HG03520 (cell line): ENCODE data around the gene HIC2.
"Not testable (repeated sequence)": the region's sequence is repeated elsewhere in the genome, so short reads cannot be mapped to it uniquely, and the experiment has no call there.

Source experiments
- ATAC-seq: cut with Tn5 transposase; IDR thresholded peaks from one replicate; pipeline ENCODE4 v1.9.1; 2021; ENCODE audit warnings: mild to moderate bottlenecking, moderate library complexity; ENCODE audit not compliant: unreplicated experiment

HIC2 gene

DNA sequence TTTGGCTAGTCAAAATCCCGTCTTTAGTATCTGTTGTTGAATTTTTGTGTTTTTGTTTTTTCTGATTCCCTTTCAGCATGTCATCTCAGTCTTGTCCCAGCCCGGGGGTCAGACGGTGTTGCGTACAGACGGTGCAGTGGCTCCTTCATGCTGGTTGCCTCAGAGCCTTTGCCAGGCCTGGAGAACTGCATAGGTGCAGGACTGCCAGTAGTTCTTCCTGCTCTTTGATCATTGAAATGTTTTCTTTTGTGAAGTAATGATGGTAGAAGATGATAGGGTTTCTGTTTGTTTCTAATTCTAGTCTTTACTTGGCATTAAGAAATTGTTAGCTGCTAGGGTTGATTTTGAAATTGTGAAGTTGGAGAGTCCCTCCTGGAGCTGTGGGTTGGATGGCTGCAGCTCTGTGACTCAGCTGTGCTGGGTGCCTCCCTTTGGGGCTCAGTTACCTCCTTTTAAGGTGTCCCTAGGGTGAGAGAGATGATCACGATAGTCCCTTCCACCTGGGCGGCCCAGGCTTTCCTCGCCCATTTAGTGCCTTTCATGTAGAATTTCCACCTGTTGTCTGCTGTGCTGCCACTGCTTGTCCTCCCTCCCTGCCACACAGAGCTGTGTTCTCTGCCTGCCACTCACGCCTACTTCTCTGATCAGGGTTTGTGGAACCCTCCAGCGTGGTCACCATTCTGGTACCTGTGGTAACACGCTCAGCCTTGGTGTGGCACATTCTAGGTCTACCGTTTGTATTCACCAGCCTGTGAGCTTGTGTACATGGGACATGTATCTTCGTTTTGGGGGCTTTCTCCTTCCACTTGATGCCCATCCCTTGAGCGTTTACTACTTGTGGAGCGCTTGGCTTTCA is 17.4 kb downstream of the HIC2 start:
- ATAC-seq = not testable (repeated sequence)

DNA sequence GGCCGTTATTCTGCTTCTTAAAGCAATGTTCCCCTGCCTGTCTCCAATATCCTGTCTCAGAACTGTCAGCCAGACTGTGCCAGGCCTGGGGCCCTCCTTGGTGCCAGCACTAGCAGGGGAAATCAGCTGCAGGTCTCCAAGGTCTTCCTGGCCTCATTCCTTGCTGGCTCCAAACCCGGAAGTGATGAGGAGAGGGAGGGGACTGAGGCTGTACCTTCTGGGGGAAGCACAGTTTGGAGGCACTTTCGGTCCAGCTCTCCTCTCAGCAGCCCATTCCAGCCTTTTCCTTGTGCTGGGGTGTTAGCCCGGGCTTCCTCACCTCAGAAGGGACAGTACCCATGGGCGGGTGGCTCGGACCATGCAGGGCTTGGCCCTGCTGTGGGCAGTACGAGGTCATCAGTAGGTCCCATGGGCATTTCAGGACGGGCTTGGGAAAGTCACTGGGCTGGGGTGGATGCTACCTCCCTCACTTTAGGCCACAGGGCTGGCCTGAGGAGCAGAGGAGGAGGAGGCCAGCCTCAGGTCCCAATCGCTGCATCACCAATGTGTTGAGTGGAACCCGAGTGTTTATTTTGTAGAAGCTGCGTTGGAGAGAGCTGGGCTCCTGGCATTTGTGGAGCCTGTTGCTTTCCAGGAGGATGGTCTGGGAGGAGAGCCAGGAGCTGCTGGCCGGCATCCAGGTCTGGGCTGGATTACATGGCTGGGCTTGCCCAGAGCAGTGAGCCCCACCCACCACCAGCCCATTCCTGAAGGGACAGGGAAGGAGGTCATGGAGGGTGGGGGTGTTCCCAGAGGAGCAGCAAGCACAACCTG is 19.0 kb downstream of the HIC2 start:
- not testable (repeated sequence) for ATAC-seq

DNA sequence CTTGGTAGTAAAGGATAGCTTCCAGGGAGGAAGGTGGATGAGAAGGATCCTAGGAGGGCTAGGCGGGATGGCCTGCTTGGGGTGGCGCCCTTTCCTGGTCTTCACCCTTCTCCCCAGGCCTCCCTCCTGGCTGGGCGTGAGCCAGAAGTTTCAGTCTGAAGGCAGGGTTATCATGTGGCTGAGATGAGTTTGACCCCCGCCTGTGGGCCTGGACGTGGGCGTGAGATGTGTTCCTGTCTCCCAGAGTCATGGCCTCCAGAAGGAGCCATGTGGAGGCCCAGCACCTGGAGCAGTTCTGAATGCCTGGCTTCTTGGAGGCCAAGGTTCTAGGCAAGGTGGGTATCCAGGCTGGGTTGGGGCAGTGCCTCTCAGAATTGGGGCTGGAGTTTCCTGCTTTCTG is 20.8 kb downstream of the HIC2 start:
- ATAC-seq = not testable (repeated sequence)

DNA sequence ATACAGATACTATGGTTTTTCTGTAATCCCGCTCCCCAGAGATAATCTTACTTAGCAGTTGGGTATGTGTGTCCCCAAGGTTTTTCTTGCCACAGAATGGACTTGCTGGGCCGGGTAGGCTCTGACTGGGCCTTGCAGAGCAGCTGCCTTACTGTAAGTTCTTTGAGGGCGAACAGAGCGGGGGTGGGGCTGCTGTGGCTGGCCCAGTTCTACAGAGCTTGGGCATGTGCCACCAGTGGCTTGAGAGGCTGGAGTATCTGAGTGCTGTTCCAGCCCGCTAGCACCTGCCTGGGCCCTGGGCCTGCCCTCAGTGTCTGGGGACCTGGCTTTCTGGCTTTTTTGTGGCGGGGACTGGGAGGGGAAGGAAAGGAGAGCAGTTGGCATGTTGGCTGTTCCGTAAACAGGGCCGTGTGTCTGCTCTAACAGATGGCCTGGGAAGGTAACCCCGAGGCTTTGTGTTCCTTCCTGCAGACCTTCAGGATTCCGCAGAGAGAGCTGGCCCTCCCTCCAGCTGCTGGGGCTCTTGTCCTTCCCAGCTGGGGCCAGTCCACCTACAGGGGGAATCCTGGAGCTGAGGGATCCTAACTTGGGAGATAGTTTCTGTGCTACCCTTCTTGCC is 23.0 kb downstream of the HIC2 start:
- ATAC-seq = not testable (repeated sequence)

DNA sequence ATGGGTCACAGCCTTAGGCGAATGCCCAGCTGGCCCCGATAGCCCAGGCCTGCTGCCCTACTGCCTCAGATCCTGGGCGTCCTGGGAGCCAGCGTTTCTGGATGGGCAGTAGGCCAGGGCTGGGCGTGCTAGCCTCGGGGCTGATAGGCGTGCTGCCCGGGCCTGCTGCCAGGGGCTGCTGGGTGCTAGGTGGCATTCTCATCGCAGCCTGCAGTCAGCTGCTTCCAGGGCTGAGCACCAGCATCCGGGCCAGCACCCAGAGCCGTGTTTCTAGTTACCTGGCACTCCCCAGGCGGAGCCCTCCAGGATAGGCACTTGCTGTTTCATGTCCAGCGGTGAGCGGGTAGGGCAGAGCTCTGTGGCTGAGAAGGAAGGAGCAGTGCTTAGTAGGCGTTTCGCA is 23.5 kb downstream of the HIC2 start:
- ATAC-seq = not testable (repeated sequence)

DNA sequence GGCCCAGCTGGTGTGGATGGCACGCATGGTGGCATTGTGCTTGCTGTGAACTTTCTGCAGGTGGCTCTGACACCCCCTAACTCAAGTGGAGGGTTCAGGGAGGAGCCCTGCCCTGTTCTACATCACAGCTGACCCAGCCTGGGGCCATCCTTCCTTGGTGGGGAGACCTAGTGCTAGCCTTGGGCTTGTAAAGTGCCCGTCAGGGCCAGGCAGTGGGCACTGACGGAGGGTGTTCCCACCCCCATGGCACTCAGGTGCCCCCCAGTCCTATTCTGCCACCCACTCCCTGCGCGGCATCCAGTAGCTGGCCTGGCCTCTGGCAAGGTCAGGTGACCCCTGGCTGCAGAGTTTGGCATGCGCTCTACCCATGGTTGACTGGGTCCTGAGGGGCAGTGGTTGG is 24.0 kb downstream of the HIC2 start:
- ATAC-seq = not testable (repeated sequence)

DNA sequence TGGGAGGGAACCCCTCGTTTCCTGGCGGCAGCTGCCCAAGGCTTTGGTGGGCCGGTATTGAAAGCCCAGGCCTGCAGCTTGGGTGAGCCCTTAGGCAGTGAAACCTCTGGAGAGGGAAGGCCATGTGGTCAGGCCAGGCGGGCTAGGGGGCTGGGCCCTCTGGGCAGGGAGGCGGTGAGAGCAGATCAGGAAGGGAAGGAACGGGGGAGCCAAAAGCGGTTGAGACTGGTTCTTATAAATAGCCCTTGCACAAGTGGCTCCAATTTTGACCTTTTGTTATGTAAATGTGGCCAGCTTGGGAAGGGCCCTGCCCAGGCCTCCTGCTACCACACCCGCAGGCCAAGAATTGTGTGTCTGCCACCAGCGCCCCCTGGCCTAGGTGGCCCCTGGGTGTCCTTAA is 25.0 kb downstream of the HIC2 start:
- ATAC-seq = not testable (repeated sequence)

DNA sequence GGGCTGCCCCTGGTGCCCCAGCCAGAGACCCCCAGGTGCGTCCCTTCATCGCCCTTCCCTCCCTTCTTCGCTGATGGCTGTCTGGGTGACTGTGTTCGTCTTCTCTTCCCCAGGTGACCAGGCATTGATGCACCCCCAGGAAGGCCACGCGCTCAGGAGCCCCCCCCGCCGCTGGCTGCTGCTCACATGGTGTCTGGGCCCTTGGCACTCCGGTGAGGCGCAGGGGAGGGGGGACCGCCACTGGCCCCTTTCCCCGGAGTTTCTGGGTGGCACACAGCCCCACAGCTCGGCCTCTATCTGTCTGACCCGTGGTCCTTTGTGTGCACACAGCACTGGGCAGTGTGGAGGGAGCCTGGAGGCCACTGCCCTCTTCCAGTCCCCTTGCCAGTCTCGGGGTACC is 25.5 kb downstream of the HIC2 start:
- ATAC-seq = not testable (repeated sequence)

DNA sequence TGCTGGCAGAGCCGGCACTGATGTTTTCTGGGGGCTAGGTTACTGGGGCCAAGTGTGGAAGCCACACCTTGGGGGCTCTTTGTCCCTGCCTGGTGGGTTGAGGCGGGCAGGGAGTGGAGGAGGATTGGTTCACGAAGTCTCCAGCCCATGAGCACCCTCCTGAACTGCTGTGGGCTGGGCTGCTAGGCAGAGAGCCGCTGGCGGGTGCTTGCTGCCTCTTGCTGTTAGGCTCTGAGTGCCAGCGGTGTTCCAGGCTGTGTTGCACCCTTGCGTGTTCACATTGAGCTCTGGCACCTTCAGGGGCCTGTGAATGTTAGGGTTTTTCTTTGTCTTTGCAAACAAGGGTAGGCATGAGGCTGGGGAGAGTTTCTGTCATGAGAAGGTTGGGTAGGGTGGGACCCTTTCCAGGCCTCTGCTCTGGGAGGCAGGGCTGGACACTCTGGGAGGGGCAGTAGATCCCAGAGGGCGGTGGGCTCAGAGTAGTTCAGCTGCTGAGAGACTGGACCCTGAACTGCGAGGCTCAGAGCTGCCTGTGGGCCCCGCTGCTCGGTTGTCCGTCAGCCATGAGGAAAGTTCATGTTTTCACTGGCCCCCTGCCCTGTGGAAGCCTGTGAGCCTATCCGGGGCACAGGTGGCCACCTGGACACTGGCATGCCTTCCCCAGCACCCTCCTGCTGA is 26.0 kb downstream of the HIC2 start:
- ATAC-seq = no peak

DNA sequence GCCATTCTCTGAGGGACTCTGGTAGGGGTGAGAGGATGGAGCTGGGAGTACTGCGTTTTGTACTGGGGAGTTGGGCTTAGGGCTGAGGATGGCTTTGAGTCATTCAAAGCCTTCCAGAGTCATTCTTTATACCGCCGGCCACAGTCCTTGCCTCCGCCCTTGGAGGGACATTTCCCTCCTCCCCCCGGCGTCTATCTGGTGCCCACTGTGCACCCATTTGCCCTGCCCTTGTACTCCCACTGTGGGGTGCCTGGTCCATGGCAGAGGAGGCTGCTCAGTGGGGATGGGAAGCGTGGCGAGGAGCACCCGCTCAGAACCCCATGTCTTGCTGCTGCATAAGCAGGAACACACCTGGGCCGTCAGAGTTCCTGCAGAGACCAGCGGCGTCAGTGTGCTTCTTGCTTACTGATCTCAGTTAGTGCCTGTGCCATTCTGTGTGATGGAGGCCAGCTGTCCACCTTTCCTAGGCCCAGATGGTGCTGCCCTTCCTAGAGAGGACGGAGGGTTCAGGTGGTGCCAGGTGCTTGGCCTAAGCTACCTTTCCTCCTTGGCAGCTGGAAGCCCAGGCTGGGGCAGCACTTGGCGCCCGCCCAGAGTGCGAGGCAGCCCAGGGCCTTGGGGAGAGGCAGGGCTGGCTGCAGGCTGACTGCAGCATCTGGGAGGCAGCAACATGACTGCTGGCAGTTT is 26.7 kb downstream of the HIC2 start:
- no peak for ATAC-seq

DNA sequence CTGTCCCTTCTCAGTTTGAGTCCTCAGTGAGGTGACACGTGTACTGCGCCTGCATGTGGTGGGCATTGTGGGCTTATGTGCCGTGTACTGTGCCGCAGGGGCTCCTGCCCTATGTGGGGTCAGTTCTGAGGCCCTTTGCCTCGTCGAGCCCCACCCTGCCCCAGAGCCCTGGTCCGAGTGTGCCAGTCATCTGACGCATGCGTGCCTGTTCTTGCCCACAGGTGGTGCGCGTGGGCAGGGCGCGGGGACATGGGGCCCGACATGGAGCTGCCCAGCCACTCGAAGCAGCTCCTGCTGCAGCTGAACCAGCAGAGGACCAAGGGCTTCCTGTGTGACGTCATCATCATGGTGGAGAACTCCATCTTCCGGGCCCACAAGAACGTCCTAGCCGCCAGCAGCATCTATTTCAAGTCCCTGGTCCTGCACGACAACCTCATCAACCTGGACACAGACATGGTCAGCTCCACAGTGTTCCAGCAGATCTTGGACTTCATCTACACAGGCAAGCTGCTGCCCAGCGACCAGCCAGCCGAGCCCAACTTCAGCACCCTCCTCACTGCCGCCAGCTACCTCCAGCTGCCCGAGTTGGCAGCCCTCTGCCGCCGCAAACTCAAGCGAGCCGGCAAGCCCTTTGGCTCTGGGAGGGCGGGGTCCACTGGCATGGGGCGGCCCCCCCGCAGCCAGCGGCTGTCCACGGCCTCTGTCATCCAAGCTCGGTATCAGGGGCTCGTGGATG is 27.7 kb downstream of the HIC2 start:
- ATAC-seq = no peak

DNA sequence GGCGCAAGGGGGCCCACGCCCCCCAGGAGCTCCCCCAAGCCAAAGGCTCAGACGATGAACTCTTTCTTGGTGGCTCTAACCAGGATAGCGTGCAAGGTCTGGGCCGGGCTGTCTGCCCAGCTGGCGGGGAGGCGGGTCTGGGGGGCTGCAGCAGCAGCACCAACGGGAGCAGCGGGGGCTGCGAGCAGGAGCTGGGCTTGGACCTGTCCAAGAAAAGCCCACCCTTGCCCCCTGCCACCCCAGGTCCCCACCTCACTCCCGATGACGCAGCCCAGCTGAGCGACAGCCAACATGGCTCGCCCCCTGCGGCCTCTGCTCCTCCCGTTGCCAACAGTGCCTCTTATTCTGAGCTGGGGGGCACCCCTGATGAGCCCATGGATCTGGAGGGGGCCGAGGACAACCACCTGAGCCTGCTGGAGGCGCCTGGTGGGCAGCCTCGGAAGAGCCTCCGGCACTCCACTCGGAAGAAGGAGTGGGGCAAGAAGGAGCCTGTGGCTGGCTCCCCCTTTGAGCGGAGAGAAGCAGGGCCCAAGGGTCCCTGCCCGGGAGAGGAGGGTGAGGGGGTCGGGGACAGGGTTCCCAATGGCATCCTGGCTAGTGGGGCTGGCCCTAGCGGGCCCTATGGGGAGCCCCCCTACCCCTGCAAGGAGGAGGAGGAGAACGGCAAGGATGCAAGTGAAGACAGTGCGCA is 28.4 kb downstream of the HIC2 start:
- no peak for ATAC-seq

DNA sequence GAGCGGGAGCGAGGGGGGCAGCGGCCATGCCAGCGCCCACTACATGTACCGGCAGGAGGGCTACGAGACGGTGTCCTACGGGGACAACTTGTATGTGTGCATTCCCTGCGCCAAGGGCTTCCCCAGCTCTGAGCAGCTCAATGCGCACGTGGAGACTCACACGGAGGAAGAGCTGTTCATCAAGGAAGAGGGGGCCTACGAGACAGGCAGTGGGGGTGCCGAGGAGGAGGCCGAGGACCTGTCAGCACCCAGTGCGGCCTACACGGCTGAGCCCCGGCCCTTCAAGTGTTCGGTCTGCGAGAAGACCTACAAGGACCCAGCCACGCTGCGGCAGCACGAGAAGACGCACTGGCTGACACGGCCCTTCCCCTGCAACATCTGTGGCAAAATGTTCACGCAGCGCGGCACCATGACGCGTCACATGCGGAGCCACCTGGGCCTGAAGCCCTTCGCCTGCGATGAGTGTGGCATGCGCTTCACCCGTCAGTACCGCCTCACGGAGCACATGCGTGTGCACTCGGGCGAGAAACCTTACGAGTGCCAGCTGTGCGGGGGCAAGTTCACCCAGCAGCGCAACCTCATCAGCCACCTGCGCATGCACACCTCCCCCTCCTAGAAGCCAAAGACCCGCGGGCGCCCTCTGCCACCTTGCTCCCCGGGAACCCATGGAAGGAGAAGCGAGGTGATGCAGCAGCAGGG is 29.1 kb downstream of the HIC2 start:
- no peak for ATAC-seq

DNA sequence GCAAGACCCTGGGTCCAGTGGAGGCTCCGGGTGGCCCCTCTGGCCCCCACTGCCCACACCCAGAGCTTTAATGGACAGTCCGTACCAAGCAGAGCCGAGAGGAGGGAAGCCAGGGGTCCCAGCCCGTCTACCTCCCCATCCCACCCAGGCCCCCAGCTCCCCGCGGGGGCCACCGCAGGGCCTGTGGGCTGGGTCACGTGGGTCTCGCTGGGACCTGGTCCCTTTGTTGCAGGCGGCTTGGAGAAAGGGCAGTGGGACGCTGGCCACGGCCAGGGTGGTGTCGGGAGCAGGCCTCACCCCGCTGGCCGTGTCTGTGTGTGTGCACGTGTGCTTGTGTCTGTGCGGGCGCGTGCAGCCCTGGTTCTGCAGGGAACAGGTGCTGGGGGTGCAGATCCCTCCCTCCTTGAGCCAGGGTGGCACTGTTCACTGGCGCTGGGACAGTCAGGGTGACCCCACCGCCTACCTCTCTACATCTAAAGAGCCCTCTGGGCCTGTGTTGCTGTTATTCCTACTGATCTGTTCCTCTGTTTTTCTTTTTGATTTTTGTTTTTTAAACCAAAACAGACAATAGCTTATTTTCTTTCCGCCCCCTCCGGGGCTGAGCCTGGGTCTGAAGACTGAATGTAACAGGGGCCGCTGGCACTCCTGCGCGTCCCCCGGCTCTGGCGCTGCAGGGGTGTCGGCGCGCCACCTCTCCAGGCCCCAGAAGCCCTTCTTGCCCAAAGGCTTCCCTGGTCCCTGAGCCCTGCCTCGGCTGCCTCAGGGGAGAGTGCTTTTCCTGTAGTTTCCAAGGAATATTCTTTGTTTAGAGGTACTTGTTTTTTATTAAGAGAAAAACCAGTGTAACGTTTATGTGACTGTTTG is 29.9 kb downstream of the HIC2 start:
- ATAC-seq = no peak

DNA sequence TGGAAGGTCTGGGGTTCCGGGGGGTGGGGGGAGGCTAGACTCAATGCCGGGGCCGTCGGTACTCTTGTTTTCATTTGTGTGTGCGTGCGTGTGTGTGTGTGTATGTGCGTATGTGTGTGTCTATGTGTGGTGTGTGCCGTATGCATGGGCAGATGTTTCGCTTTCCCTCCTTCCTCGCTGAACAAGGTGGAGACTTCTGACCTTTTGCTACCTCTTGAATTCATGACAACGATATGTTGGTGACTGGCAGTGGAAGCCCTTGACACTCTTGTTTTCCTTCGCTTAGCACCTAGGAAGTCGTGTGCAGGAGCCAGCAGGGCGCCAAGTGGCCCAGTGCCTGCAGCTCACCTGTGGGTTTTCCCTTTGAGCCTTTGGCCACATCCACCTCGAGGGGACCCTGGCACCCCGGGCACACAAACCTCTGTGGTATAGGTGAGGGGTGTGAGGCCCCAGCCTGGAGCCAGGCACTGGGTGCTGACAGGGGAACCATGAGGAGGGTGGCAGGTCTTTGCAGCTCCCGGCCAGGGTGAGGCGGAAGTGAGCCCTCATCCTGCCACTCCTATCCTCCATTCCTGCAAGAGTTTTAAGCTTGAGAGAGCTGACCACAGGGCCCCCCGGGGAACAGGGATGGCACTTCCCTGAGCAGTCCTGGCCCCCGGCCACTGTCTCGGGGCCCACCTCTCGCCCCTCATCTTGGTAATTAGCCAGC is 30.7 kb downstream of the HIC2 start:
- no peak for ATAC-seq

DNA sequence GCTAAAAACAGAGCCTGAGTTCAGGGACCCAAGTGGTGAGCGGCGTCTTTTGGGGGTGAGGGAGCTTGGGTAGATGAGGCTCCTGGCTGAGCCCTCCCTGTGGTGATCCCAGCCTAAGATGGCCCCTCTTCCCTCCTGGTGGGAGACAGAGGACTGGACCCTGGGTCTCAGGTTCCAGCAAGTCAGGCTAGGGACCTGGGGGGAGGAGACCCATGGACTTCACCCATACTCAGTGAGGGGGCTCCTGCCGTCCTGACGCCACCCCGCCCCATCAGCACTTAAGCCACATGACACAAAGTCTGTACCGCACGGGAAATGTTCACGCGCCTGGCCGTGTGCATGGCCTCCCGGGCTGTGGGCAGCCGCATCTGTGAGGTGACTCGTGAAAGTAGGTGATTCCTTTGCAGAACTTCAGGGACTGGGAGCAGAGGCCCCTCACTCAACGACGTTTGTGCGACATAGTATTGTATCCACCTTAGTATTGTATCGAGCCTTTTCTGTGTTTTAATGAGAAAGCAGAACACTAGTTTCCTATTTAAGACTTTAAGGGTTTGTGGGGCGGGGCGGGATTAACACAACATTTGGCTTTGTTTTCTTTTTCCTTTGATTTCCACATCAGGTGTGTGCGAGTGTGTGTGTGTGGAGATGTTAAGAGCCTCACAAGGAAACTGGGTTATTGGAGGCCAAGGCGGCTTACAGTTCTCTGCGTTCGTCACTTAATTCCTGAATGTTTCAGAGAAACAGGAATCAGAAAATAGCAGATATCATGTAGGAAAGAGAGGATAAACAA is 31.7 kb downstream of the HIC2 start:
- ATAC-seq = no peak
